Esophagus muscularis mucosa (tissue), 4 donors: ENCODE data around the gene NRG2.

Source experiments
- CTCF ChIP-seq, 3 experiments: fragments of 200-600 bp in 2 of 3; fragments of 450-650 bp in 1 of 3; sonication (generic) in 2 of 3; IDR thresholded peaks; one replicate each; pipeline ENCODE4 v1.5.1; 2017 to 2019; ENCODE audit warnings: antibody characterized with exemption in 3 of 3, mild to moderate bottlenecking in 2 of 3, moderate library complexity in 1 of 3
- EP300 ChIP-seq: sonication (generic); formaldehyde crosslinking; IDR thresholded peaks from one replicate; pipeline ENCODE4 v1.6.1; 2017; ENCODE audit warnings: antibody characterized with exemption
- POLR2AphosphoS5 ChIP-seq, 2 donors: sonication (generic); formaldehyde crosslinking; IDR thresholded peaks; one replicate each; pipeline ENCODE4 v1.6.1; 2017; ENCODE audit warnings: antibody characterized with exemption in 2 of 2

GRCh38 chr5:140043508-140043872 lies 391 bp upstream of the NRG2 start:
- TF ChIP-seq CTCF (IDR thresholded peaks at IDR 0.05), result peak in 1 of 3 experiments; percentile 2
- TF ChIP-seq EP300, result no peak
- TF ChIP-seq POLR2AphosphoS5 (IDR thresholded peaks at IDR 0.05), result no peak
